NCI-H2107 treated with DMSO at 0.1 percent for 48 hours (cell line): ENCODE data around the gene CEP128.

Experiments used
- DNase-seq: peaks from one replicate; lab custom pipeline; 2025; ENCODE audit not compliant: unreplicated experiment; lab: John Stamatoyannopoulos, UW

The CEP128 gene

DNA sequence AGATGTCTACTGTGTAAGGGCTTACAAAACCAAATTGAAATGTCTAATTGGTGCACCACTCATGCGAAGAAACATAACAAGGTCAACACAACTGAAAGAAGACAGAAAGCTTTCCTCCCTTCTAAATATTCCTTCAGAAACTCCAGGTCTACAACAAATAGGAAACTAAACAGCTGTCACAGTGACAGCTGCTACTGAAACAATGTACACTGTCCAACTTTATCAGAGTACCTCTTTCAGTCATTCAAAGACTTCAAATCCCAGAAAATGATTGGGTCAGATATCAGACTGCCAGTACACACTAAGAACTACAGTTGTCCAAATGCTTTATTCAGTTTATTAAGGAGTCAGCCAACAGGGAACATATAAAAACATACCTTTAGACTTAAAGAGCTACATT lies 35.2 kb downstream of the CEP128 start:
- no peak for DNase-seq

DNA sequence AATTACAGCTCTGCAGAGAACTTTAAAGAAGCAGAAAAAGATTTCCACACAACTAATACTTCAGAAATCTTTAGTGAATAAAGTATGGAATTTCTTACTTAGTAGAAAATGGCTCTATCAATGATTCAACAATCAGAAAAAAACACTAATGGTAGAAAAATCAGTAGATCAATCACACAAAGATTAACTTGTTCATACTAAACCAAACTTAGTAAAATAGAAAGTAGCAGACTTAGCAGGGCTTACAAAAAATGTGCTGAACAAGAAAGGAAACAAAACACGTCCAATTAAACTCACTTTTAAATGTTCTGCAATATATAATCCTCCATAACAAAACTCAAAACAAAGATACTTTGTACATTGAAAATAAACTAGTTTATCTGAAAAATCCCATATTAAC lies 38.9 kb downstream of the CEP128 start:
- DNase-seq = no peak

DNA sequence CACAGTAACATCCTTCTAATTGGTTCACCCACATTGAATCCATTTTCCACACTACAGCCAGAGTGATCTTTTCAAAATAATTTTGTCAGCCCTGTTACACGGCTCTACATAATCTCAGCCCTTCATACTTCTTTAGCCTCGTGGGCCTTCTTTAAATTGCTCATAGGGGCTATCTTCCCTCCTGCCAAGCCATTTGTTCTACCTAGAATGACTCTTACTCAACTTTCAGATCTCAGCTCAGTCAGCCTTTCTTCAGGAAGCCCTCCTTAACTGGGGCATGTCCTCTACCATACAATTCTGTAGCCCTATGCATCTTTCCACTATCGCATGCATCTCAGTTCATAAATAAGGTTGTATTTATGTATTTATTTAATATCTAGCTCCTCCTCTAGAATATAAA lies 39.7 kb downstream of the CEP128 start:
- DNase-seq = no peak

DNA sequence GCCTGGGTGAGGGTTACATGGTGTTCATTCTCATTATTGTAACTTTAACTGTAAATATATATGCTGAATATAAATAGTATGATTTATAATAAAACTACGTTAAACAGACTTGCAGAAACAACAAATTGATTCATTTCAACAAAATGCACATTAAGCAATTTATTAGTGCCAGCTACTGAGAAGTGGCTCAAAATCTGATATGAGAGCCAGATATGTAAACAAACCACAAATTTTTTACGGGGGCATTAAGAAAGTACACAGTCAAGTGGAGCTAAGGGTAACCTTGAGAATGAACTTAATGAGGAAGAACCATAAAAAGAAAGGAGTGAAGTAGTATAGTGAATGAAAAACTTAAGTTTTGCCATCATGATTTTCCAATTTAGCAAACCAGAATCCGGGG lies 40.3 kb downstream of the CEP128 start:
- DNase-seq = no peak

DNA sequence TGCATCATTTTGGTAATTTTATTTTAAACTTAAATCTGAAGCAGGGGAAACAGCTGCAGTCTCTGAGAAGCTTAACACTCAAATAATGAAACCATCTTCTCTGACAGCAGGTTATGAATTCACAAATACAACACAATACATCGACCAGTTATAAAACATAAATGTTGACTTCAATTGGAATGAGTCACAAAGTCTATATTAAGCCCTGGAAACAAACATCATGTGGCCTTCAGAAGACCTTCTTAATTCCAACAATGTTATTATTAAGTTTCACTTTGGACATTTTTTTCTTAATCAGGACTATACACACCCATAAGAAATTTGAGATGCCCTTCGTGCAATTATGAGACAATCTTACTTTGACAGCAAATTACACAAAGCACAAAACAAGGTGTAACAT lies 68.9 kb downstream of the CEP128 start:
- no peak for DNase-seq

DNA sequence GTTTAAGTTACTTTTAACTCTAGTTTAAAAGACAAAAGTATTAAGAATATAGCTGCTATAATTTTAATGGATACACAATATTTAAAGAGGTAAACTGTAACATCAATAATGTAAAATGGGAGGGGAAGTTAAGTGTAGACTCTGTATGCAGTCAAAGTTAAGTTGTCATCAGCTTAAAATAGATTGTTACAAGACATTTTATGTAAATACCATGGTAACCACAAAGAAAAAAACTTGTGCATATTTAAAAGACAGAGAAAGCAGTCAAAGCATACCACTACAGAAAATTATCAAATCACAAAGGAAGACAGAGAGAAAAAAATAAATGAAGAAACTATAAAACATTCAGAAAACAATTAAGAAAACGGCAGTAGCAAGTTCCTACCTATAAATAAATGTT lies 73.3 kb downstream of the CEP128 start:
- DNase-seq = no peak

DNA sequence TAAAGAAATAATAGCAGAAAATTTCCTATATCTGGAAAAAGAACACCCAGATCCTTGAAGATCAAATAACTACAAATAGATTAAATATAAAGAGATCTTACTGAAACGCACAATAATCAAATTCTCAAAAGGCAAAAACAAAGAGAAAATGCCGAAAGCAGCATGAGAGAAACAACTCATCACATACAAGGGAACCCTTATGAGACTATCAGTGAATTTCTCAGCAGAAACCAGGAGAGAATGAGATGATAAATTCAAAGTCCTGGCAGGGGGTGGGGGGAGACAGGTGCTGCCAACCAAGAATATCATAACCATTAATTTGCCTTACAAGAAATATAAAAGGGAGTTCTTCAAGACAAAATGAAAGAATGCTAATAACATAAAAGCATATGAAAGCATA lies 73.7 kb downstream of the CEP128 start:
- DNase-seq = no peak

DNA sequence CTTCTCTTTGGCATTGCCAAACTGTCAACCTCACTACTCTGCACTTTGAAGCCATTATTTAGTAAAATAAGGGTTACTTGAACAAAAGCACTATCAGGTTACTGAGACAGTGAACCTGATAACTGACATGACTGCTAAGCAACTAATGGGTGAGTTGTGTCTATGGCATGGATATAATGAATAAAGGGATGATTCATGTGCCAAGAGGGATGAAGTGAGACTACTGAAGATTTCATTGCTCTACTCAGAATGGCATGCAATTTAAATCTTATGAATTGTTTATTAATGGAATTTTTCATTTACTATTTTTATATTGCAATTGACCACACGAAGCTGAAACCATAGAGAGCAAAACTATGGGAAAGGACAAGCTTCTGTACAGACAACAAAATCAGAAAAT lies 74.4 kb downstream of the CEP128 start:
- DNase-seq = no peak

DNA sequence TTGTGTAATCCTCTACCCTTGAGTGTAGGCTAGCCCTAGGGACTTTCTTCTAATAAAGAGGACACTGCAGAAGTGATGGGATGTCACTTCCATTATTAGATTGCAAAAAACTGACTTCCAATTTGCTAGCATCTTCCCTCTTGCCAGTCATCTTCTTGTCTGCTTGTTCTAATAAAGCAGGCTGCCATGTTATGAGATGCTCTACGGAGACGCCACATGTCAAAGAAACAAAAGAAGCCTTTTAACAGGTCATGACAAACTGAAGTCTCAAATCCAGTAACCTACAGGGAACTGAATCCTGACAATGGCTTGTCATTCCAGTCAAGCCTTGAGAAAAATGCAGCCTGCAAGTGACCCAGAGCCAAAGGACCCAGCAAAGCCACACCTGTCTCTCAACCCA lies 76.0 kb downstream of the CEP128 start:
- no peak for DNase-seq

DNA sequence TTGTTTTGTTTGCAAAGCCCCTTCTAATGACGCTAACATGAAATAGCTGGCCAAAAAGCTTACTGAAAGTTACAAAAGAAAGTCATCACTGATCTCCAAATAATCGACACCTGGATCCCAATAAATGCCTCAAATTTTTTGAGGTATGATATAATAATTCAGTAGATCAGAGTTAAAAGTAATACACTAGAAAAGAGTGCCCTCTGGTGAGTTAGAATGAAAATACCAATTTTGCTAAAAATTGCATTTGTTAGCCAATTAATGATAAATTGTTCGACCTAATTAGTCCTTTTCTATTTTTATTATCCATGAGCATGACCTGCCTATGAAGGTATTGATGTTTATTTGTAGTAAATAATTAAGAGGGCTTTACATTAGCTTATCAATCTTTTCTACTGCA lies 78.6 kb downstream of the CEP128 start:
- no peak for DNase-seq

DNA sequence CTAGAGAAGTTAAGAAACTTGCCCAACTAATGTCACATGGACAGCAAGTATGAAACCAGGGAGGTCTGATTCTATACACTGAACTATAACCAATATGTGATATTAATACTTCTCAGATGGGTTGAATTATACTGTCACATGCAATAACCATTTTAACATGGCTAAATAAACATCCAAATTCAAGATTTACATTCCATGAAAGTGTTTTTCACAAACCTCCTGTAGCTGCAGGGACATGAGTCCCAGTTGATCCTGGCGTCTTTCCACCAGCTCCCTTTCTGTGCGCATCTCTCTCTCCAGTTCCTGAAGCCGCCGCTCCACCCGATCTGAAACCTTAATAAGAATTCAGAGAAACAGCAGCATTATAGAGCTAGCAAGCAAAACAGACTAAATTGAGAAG lies 79.0 kb downstream of the CEP128 start:
- DNase-seq = no peak

DNA sequence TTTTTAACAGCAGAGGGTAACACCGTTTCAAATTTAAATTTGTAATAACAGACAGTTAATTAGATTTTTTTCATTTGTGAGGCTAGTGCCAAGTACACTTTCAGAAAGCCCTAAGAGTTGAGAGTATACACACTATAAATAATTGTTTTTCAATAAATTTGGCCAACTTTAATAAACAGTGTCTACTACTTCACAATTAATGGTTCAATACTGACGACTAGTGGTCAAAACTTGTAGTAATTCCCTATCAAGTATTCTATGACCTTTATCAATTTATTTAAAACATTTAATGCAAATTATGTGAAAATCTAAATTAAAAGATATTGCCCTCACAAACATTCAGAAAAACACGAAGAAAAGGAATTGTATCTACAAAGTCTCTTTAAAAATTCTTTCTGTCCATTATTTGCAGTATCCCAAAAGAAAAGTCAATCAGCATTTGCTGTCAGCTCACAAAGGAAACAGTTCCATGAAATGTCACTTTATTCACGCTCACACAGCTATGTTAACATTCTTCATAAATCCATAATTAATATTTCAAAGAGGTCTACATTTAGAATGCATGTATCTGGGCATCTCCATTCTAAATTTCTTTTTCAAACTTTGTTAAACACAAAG lies 91.2 kb downstream of the CEP128 start:
- peak; percentile 38 for DNase-seq

DNA sequence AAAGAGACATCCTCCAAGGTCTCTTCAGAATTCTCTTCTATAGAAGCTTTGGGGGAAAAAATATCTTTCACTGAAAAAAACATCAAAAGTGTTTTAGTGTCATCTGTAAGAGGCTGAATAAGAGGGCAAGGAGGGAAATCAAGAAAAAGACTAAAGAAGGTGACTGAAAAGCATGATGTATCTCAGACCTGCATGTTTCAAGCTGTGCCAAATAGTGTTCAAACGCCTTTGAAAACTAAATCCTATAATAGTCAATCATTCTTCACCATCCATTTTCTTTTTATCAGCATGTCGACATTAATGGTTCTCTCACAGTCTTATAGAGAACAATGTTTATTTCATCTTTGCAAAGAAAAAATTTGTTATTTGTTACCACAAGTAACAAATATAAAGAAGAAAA lies 94.5 kb downstream of the CEP128 start:
- no peak for DNase-seq

DNA sequence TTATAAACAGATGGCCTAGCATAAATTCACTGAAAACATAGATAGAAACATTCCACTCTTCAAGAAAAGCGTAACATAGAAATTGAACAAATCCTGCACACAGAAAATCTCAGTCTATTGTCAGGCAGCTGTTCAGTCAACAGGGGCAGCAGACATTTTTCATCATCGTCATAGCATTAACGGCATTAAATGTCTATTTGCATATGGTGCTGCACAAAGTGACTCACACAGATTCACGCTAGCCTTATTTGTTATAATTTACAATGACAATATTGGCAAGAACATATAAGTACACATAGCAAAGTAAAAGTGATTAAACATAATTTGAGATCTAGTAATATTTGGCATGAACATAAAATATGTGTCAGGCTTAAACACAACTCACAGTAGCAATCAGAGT lies 95.7 kb downstream of the CEP128 start:
- DNase-seq = no peak

DNA sequence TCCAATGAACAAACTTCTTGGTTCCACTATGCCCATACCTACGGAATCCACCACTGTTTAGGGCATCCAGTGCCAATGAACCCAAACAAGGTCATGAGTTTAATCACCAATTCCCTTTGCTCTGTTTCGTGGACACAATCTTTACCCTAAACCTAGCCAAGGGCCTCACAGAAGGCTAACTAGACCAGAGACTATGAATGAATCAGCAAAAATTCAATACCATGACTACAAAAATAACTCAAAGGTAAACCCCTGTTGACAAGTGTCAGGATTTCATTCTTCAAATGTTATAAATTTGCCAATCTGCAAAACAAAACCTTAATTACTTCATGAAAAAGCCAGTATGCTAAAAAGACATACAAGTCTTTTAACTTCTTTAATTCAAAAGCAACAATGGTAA lies 96.7 kb downstream of the CEP128 start:
- DNase-seq = no peak

DNA sequence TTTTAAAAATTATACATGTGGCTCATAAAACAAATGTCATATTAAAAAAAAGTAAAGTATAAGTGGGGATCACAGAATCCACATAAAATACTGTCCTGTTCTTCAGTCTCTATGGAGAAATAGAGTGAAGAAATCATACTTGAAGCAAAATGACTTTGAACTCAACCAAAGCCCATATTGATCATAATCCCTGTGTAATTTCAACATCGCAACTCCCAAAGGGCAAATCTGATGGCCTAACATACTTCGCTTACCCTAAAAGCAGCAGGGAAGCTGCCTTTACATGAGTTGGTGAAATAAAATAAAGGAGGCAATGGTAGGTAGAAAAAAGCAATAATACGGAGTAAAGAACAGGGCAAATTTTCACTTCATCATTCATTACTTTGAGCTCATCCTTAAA lies 101.8 kb downstream of the CEP128 start:
- DNase-seq = no peak

DNA sequence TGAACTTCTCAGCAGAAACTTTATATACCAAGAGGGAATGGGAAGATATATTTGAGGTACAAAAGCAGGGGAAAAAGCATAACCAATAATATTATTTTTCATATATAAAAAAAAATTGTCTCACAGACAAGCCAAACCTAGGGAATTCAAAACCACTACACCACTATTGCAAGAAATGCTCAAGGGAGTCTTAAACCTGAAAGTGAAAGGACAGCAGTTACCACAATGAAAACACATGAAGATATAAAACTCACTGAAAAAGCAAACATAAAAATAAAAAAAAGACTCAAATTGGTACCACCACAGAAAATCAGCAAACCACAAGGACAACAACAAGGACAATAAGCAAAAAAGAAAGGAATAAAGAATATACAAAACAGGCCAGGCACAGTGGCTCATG lies 131.9 kb downstream of the CEP128 start:
- DNase-seq = no peak

DNA sequence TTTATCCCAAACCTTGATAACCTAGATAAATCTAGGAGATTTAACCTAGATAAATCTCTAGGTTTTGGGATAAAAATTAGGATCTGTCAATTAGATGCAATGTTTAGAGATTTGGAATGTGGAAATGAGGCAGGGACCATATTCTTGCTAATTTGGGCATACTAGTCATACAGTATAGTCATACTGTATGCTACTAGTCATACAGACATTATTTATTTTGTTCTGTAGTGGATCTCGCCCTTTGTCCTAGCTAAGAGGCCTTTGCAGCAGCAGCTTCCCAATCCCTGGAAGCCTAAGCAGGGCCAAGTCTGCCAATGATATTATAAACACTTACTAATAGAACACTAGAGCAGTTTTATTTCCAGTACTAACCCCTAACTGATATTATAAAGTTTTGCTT lies 136.4 kb downstream of the CEP128 start:
- DNase-seq = no peak

DNA sequence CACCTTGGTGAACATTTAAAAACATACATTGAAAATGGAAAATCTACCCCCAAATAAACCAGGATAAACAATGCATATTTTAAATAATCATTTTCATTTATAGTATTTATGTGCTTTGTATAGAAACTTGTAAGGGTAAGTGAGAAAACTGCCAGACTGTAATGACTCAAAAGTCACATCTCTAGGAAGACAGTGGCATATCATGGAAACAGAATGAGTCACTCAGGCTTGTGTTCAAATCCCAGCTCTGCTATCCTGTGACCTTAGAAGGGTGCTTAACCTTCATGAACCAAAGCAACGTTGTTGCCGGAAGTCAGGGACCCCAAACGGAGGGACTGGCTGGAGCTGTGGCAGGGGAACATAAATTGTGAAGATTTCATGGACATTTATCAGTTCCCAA lies 142.7 kb downstream of the CEP128 start:
- no peak for DNase-seq

DNA sequence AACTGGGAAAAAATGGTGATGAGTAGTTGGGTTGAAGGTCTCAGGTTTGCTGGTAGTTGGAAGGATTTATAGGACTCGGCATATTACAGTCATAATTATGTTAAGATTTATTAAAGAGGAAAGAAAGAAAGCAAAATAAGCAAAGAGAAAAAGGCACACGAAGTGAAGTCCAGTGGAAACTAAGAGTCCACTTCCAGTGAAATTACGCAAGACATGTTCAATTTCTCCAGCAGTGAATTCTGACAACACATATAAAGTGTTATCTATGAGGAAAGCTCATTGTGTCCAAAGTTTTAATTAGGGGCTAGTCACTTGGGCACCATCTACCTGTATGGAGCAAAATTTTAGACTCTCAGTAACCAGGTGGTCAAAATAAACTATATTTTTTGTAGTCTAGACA lies 143.3 kb downstream of the CEP128 start:
- DNase-seq = no peak

DNA sequence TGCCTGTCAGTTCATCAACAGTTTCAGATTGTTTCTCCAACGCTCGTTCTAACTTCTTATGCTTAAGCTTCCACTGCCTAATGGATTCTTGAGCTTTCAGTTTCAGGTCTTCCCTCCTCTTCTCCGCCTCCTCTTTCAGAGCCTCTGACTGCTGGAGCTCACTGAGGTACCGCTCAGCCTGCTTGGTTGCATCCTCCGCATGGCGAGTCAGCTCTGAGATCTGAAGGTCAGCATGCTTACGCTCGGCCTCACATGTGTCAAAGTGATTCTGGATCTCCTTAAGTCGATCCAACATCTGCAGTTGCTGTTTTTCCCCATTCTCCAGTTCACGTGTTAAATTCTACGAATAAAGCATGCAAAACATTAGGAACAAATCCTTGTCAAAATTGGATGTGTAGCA lies 148.8 kb downstream of the CEP128 start:
- DNase-seq = no peak

DNA sequence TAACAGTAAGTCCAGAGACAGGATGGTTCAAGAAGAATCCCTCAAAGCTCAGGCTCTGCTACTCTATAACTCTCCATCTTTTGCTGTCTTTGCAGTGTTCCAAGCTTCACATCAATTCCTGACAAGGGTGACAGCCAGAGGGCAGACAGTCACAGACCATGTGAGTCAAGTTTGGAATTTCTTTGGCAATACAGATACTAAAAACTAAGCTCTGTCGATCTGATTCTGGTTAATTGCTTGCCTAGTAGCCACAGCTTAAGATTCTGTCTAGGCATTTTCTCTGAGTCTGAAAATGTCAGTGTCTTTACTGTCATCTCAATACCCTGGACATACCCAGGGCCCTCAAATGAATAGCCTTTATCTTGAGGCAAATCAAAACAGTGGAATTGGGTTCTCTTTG lies 153.7 kb downstream of the CEP128 start:
- DNase-seq = no peak

DNA sequence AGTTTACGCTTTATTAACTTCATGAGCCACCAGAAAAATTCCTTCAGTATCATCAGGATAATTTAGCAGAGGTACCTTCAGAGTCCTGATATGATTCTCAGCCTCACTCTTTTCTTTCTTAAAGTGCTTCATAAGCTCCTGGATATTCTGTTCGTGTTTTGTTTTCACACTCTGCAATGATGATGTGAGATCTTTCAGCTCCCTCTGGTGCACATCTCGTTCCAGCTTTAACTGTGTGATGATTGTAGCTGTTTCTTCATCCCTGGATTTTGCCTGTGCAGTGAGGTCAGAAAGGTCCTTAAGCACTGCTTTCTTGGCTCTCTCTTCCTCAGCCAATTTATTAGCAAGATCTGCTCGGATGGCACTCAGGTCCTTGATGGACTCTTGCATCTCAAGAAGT lies 156.7 kb downstream of the CEP128 start:
- no peak for DNase-seq

DNA sequence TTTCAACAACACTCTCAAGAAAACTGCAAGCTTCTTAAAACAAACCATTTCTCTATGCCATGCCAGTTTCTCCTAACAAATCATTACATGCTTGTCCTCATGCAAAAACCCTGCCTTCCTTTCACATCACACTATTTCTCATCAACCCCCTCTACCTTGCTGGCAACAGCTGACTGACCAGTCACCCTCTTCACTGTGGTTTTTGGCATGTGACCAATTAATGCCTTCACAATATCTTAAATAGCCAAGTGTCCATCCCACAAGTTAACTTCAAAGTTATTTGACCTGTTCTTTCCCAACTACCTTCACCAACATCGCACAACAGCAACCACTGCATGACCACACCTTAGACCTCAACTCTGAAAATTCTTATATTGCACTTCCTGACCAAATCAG lies 159.6 kb downstream of the CEP128 start:
- DNase-seq = no peak
